K562 (cell line): ENCODE results near the gene FOXO4. TPM values are rescaled to one million over a fixed set of nuclear protein-coding genes. Genes with fewer than 3 reads are reported as not detected.

ENCODE experiments used
- ATAC-seq: fragments of 200-7000 bp; cut with Tn5 transposase; 3 replicates; pipeline ENCODE4 v1.9.1; 2020; ENCODE audit warnings: moderate library complexity
- BruUV-seq: library from RNA; stranded (reverse); fragments of 400-500 nt; replicated peaks from 2 replicates; lab custom pipeline; 2021; lab: Mats Ljungman, UMichigan
- CTCF ChIA-PET: fragments of 300-600 bp; formaldehyde crosslinking; extraction: SDS; loops from one replicate; lab custom pipeline; 2021; ENCODE audit warnings: low intra/inter-chr PET ratio; lab: Yijun Ruan, JAX
- POLR2A ChIA-PET: fragments of 300-600, 350-650 bp; sonication (Branson Sonifier 250); formaldehyde crosslinking; extraction: SDS; loops from one replicate; lab custom pipeline; 2021; ENCODE audit warnings: antibody characterized with exemption, inconsistent platforms; lab: Yijun Ruan, JAX
- DNase-seq, 4 experiments: peaks; one replicate each; pipeline versions ENCODE4 v3.0.0 to v3.0.0-alpha.2; 2011 to 2018; ENCODE audit warnings: low spot score in 3 of 4, mixed read lengths in 3 of 4; ENCODE audit errors: extremely low read depth in 1 of 4
- FAIRE-seq: peaks from 2 replicates; lab custom pipeline; 2011; peaks lifted over from hg19 to GRCh38; lab: Jason Lieb, UNC
- H2AFZ ChIP-seq: 2 replicates; pipeline ENCODE4 v1.6.0; 2011; ENCODE audit warnings: low read depth, low read length, control low read depth, inconsistent platforms
- H3K27ac ChIP-seq: fragments of 200-600 bp; 3 replicates; pipeline ENCODE4 v1.8.0; 2011; ENCODE audit warnings: low read depth, mild to moderate bottlenecking, control low read depth, inconsistent platforms, low read length, moderate library complexity, mixed read lengths; ENCODE audit errors: extremely low read depth
- H3K27me3 ChIP-seq, 2 experiments: fragments of 300-600 bp in 1 of 2; 2 replicates in 1 of 2; 3 replicates in 1 of 2; pipeline versions ENCODE4 v1.6.0 to v1.8.0; 2011; ENCODE audit warnings: inconsistent platforms in 2 of 2, low read length in 2 of 2, mild to moderate bottlenecking in 1 of 2, mixed read lengths in 1 of 2, moderate library complexity in 1 of 2; ENCODE audit not compliant: control insufficient read depth in 2 of 2, insufficient read depth in 2 of 2
- H3K36me3 ChIP-seq: fragments of 300-600 bp; 3 replicates; pipeline ENCODE4 v1.8.0; 2011; ENCODE audit warnings: mild to moderate bottlenecking, low read length, inconsistent platforms; ENCODE audit not compliant: control insufficient read depth, insufficient read depth
- H3K4me1 ChIP-seq, 2 experiments: fragments of 200-600 bp in 1 of 2; replicated peaks in 1 of 2; 2 replicates in 1 of 2; 3 replicates in 1 of 2; pipeline versions ENCODE4 v1.5.1 to v1.8.0; 2011; ENCODE audit warnings: inconsistent platforms in 2 of 2, low read length in 2 of 2, mild to moderate bottlenecking in 1 of 2, mixed read lengths in 1 of 2, moderate library complexity in 1 of 2; ENCODE audit not compliant: control insufficient read depth in 2 of 2, insufficient read depth in 2 of 2
- H3K4me2 ChIP-seq: 2 replicates; pipeline ENCODE4 v1.6.1; 2011; ENCODE audit warnings: low read length, control low read depth, inconsistent platforms, mixed read lengths; ENCODE audit not compliant: insufficient read depth
- H3K4me3 ChIP-seq: fragments of 200-600 bp; sonication (generic), shearing (Covaris generic); 2 replicates; pipeline ENCODE4 v1.5.1; 2016; ENCODE audit warnings: control low read depth, inconsistent platforms
- H3K79me2 ChIP-seq: fragments of 200-600 bp; 3 replicates; pipeline ENCODE4 v1.8.0; 2011; ENCODE audit warnings: low read length, inconsistent platforms; ENCODE audit not compliant: control insufficient read depth, insufficient read depth
- H3K9ac ChIP-seq, 2 experiments: 2 replicates each; pipeline versions ENCODE4 v1.6.0 to v1.6.1; 2011; ENCODE audit warnings: low read depth in 2 of 2, low read length in 2 of 2, control low read depth in 1 of 2, inconsistent platforms in 1 of 2, mild to moderate bottlenecking in 1 of 2, mixed read lengths in 1 of 2; ENCODE audit not compliant: insufficient read depth in 1 of 2
- H3K9me1 ChIP-seq: one replicate; pipeline ENCODE4 v1.6.0; 2011; ENCODE audit warnings: inconsistent platforms, mild to moderate bottlenecking, low read length, moderate library complexity; ENCODE audit not compliant: control insufficient read depth, insufficient read depth
- H3K9me3 ChIP-seq: replicated peaks from 2 replicates; pipeline ENCODE4 v1.5.1; 2011; ENCODE audit warnings: low read depth, low read length, inconsistent platforms; ENCODE audit not compliant: control insufficient read depth, insufficient read depth
- H4K20me1 ChIP-seq: replicated peaks from 2 replicates; pipeline ENCODE4 v1.6.1; 2011; ENCODE audit warnings: low read length, inconsistent platforms, mixed read lengths; ENCODE audit not compliant: control insufficient read depth, insufficient read depth
- ATF2 ChIP-seq: sonication (generic); formaldehyde crosslinking; IDR thresholded peaks from 2 replicates; pipeline ENCODE4 v1.8.1; 2022; ENCODE audit warnings: missing genetic modification reagents
- HDAC2 ChIP-seq: fragments of 450-650 bp; IDR thresholded peaks from 2 replicates; pipeline ENCODE4 v1.6.1; 2016; ENCODE audit warnings: mild to moderate bottlenecking
- HMG20B ChIP-seq: fragments of 250-450 bp; sonication (Bioruptor Pico); IDR thresholded peaks from 2 replicates; pipeline ENCODE4 v1.5.0; 2021; ENCODE audit warnings: mild to moderate bottlenecking
- MCM7 ChIP-seq, 2 experiments: fragments of 450-650 bp; IDR thresholded peaks; 2 replicates each; pipeline ENCODE4 v1.6.1; 2016 to 2018
- MIER1 ChIP-seq: fragments of 450-650 bp; IDR thresholded peaks from 2 replicates; pipeline ENCODE4 v1.6.1; 2016; ENCODE audit warnings: antibody characterized with exemption, mild to moderate bottlenecking, low read depth
- POLR3G ChIP-seq: IDR thresholded peaks from 2 replicates; pipeline ENCODE4 v1.6.1; 2011; ENCODE audit not compliant: insufficient read length, insufficient replicate concordance; ENCODE audit errors: extremely low read depth
- ZBTB49 ChIP-seq: sonication (generic); formaldehyde crosslinking; IDR thresholded peaks from 2 replicates; pipeline ENCODE4 v1.8.0; 2022; ENCODE audit warnings: missing genetic modification reagents, mild to moderate bottlenecking, borderline replicate concordance
- WGBS: fragments of 100-300 bp; shearing (Covaris generic); methylation state at CpG from one replicate; pipeline ENCODE4 v1.1.6; 2016; ENCODE audit warnings: low coverage, mixed read lengths; ENCODE audit not compliant: insufficient coverage; ENCODE audit errors: missing lambda C conversion rate; 5-methylcytosine and 5-hydroxymethylcytosine counted together
- in situ Hi-C: fragments of 300-500 bp; cut with MboI; formaldehyde crosslinking; loops from 4 replicates; pipeline ENCODE4 v1.15.0; 2018; ENCODE audit warnings: inconsistent platforms, mixed read lengths
- intact Hi-C: fragments of 100-400 bp; cut with micrococcal nuclease; formaldehyde crosslinking; loops from 2 replicates; pipeline ENCODE4 v1.14.2; 2022
- polyA plus RNA-seq, 8 experiments: library from polyadenylated mRNA; depleted of rRNA in 4 of 8; stranded (reverse) in 5 of 8; unstranded in 3 of 8; fragments of >200 nt; fragmentation: Nextera tagmentation in 2 of 8; fragmentation: Illumina TruSeq in 1 of 8; extraction: Ambion mirVana in 2 of 8; extraction: Trizol in 1 of 8; gene quantifications; 2 replicates each; pipeline versions ENCODE4 v1.2.1 to v1.2.3, GENCODE V29; 2011 to 2014; ENCODE audit warnings: inconsistent platforms in 1 of 8, missing spikeins in 1 of 8
- total RNA-seq, 7 experiments: library from RNA; depleted of rRNA in 6 of 7; stranded (reverse); fragments of >200 nt in 6 of 7; fragmentation: Illumina TruSeq in 2 of 7; extraction: Trizol in 2 of 7; gene quantifications; 2 replicates each; pipeline versions ENCODE4 v1.2.1 to v1.2.3, GENCODE V29; 2011 to 2021; ENCODE audit warnings: low replicate concordance in 1 of 7

FOXO4 gene
- total and polyA plus RNA-seq, 9 of the 15 experiments (the other 6 are each of a cell fraction or from before 2014, with no cell fraction given): 0.13 to 26.6 (median 8.5) TPM

GRCh38 chrX:71096760-71097032, 1.0 kb downstream of the FOXO4 start:
- Histone ChIP-seq H3K27me3 (no peaks in the 10 kb centered on the region), H3K9ac (peak overlapping the region; percentile 73 to 95)
- FAIRE-seq: no peak
- WGBS: 8% methylated on average over 2 of the region's 9 CpGs
- POLR2A ChIA-PET: interaction anchor here (0.8 kb wide), 1 partner anchor 22 kb away, joined by 4 read pairs; the partner anchor contains the start of gene MED12
- no peak for TF ChIP-seq ATF2 (CRISPR knock-in tag)
- no peak for TF ChIP-seq ZBTB49 (CRISPR knock-in tag)
- TF ChIP-seq HDAC2: no peak
- no peak for TF ChIP-seq MIER1
- no peak for TF ChIP-seq MCM7 (IDR thresholded peaks at IDR 0.05)
- no peak for TF ChIP-seq HMG20B (CRISPR knock-in tag)
- TF ChIP-seq POLR3G: no peak
- TF ChIP-seq, all 486 proteins: peak for 0
- no peaks in the 10 kb centered on the region for H4K20me1 ChIP-seq
- peak overlapping the region; percentile 94 for H3K4me2 ChIP-seq
- peaks cover 3% of the 10 kb centered on the region; the same call in 1 of the 3 replicates for H3K36me3 ChIP-seq
- no peak overlapping the region; the same call in 1 of the 3 replicates for H3K27ac ChIP-seq
- in situ Hi-C loops: loop anchor here (5.0 kb wide), 1 partner anchor 81 kb away; no protein-coding TSS in a partner anchor
- peaks cover 11% of the 10 kb centered on the region for H3K79me2 ChIP-seq
- ATAC-seq (peak; percentile 6; the same call in 2 of the 3 replicates), DNase-seq (no peak)
- no TSS peak for BruUV-seq
- peaks cover 28% of the 10 kb centered on the region in 2 experiments; a peak in 4 of 5 replicates for H3K4me1 ChIP-seq
- intact Hi-C loops: no loop called here
- peak overlapping the region; percentile 59 for H3K4me3 ChIP-seq
- H3K9me3 ChIP-seq: no peaks in the 10 kb centered on the region
- CTCF ChIA-PET: interaction anchor here (1.0 kb wide), 1 partner anchor 83 kb away, joined by 3 read pairs; no protein-coding TSS in a partner anchor
- H3K9me1 ChIP-seq: no peaks in the 10 kb centered on the region
- peak overlapping the region; percentile 87 for H2AFZ ChIP-seq
